A549 (cell line): ENCODE results near the gene SIN3A.

Experiments used
- CTCF ChIP-seq: fragments of >200 bp; sonication (Bioruptor Twin); formaldehyde crosslinking; IDR thresholded peaks from 3 replicates; pipeline ENCODE4 v1.5.1; 2016
- JUN ChIP-seq, 2 experiments: fragments of >200 bp; sonication (Bioruptor Twin); formaldehyde crosslinking; IDR thresholded peaks; 2 replicates in 1 of 2; 3 replicates in 1 of 2; pipeline ENCODE4 v1.6.1; 2016 to 2017
- KDM1A ChIP-seq: fragments of 200-600 bp; sonication (generic); IDR thresholded peaks from 2 replicates; pipeline ENCODE4 v1.6.1; 2016; ENCODE audit warnings: low read depth, mild to moderate bottlenecking
- MAZ ChIP-seq: fragments of 150-350 bp; IDR thresholded peaks from 2 replicates; pipeline ENCODE4 v1.6.1; 2014; ENCODE audit warnings: antibody characterized with exemption, low read depth, low read length, borderline replicate concordance
- MYC ChIP-seq: IDR thresholded peaks from 2 replicates; pipeline ENCODE4 v1.6.1; 2012; ENCODE audit warnings: mild to moderate bottlenecking, inconsistent platforms, low read length, improper control_type of control experiment, borderline replicate concordance
- PHF8 ChIP-seq: fragments of 200-600 bp; sonication (generic); IDR thresholded peaks from 2 replicates; pipeline ENCODE4 v1.6.1; 2016; ENCODE audit warnings: low read depth, mild to moderate bottlenecking, antibody characterized with exemption, moderate library complexity, borderline replicate concordance

GRCh38 chr15:75455982-75456531 is 4.6 kb upstream of the SIN3A start:
- TF ChIP-seq CTCF (no peak), MAZ (no peak), KDM1A (no peak), MYC (no peak), JUN (IDR thresholded peaks at IDR 0.05) (no peak), PHF8 (peak; percentile 41; the same call in 1 of the 2 replicates)
